ENCODE data around the gene MBOAT1. TPM values are rescaled to one million over a fixed set of nuclear protein-coding genes. Genes with fewer than 3 reads are reported as not detected.
"Not testable (repeated sequence)": the region's sequence is repeated elsewhere in the genome, so short reads cannot be mapped to it uniquely, and the experiment has no call there.

Gene MBOAT1
- total RNA-seq, 2 donors from 2014 or later: 54.7 to 72.6 TPM

DNA sequence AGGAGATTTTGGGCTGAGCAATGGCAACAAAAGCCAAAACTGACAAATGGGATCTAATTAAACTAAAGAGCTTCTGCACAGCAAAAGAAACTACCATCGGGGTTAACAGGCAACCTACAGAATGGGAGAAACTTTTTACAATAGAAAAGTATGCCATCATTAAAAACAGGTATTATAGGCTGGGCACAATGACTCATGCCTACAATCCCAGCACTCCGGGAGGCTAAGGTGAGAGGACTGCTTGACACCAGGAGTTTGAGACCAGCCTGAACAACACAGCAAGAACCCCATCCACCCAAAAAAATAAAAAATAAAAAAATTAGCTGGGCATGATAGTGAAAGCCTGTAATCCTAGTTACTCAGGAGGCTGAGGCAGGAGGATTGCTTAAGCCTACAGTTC, 55.4 kb downstream of the MBOAT1 start:
- DNase-seq (no peak), ATAC-seq (peak; percentile 69)
- intact Hi-C loops (cut with DNase I, micrococcal nuclease): no loop called here

GRCh38 chr6:20154753-20155152, 57.5 kb downstream of the MBOAT1 start:
- intact Hi-C loops (cut with DNase I, micrococcal nuclease): no loop called here
- ATAC-seq: peak; percentile 73

DNA sequence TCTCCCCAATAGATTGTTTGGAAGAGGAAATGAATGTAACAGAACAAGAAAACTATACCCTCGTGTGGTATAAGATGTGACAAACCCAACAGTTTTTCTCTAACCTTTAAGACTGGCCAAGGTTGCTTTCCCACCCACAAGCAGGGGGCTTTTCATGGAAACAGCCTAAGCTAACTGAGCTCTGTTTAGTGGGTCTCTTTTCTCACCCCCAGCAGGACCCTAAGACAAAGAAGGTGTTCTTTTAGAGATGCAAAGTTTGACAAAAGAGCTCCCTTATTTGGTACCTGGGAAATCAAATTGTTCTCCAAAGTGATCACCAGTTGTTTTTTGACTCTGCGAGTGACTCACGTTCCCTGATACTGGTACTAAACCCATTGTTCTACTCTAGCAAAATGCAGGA, 59.1 kb downstream of the MBOAT1 start:
- ATAC-seq (no peak), DNase-seq (no peak)
- intact Hi-C loops (cut with DNase I, micrococcal nuclease): no loop called here

More at GRCh38 chr6:20154753-20155152, 57.5 kb downstream of the MBOAT1 start:
- DNase-seq: no peak

DNA sequence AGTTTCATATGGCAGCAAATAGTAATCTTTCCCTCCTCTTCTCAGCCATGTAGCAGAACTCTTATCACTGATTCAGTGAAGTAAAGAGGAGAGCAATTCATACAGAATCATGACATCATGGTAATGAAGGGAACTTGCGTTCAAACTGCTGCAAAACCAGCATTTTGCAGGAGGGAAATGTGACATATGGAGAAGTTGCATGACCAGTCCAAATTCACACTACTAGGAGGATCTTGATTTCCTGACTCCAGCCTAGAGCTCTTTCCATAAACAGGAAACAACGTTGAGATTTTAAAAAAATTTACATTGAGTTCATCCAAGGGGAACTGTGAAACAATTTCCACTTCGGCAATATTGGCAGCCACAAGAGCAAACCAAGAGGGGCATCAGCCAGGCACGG, 63.8 kb downstream of the MBOAT1 start:
- DNase-seq (no peak), ATAC-seq (no peak)
- intact Hi-C loops (cut with DNase I, micrococcal nuclease): no loop called here

- ATAC-seq (no peak), DNase-seq (no peak)
- intact Hi-C loops (cut with DNase I, micrococcal nuclease): no loop called here
These were observed 64.8 kb downstream of the MBOAT1 start for GRCh38 chr6:20147469-20147868.

- ATAC-seq; DNase-seq; intact Hi-C loops (cut with DNase I, micrococcal nuclease): not testable (repeated sequence)
These were observed 65.4 kb downstream of the MBOAT1 start for GRCh38 chr6:20146831-20147230.

DNA sequence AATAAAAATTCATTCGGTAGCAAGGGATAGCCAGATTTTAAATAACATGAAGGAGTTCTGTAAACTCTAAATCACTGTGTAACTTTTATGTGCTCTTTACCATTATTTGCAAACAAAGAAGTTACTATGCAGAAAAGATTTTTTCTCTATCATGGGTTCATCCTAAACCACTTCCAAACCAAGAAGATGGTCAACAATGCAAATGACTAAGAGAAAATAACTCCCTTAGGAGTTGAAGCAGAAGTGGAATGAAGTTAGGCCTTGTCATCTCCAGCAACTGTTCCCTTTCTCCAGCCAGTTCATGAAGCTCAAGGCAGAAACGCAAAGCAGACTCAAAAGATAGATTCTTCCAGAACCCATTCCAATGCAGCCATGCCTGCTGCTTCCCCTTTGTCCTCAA, 66.0 kb downstream of the MBOAT1 start:
- intact Hi-C loops (cut with DNase I, micrococcal nuclease): no loop called here
- DNase-seq: no peak
- no peak for ATAC-seq

- DNase-seq (no peak), ATAC-seq (no peak)
- intact Hi-C loops (cut with DNase I, micrococcal nuclease): no loop called here
These were observed 69.4 kb downstream of the MBOAT1 start for GRCh38 chr6:20142866-20143265.

GRCh38 chr6:20141931-20142330, 70.3 kb downstream of the MBOAT1 start:
- no peak for DNase-seq
- no peak for ATAC-seq
- intact Hi-C loops (cut with DNase I, micrococcal nuclease): no loop called here

GRCh38 chr6:20139127-20139963, 72.9 kb downstream of the MBOAT1 start:
- ATAC-seq; intact Hi-C loops (cut with DNase I, micrococcal nuclease); DNase-seq: not testable (repeated sequence)

- intact Hi-C loops (cut with DNase I, micrococcal nuclease): no loop called here
- DNase-seq (no peak), ATAC-seq (no peak)
These were observed 74.4 kb downstream of the MBOAT1 start for GRCh38 chr6:20137837-20138236.

DNA sequence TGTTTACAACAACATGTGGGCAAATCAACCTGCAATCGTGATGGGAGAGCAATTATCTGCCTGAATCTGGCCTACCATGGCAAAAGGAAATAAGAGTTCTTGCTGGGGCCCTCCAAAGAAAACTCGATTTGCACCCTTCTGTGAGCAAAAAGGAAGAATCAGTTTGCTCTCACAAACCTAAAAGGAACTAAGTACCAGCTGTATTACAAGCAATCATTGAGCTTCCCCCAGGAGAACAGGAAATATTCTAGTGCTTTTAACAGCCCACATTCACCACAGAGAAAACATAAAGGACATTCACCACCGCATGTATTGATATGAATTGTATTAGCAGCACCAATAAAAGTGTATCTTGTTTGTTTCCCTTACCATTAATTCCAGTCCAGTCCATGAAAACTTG, 75.0 kb downstream of the MBOAT1 start:
- DNase-seq (no peak), ATAC-seq (no peak)
- intact Hi-C loops (cut with DNase I, micrococcal nuclease): no loop called here

DNA sequence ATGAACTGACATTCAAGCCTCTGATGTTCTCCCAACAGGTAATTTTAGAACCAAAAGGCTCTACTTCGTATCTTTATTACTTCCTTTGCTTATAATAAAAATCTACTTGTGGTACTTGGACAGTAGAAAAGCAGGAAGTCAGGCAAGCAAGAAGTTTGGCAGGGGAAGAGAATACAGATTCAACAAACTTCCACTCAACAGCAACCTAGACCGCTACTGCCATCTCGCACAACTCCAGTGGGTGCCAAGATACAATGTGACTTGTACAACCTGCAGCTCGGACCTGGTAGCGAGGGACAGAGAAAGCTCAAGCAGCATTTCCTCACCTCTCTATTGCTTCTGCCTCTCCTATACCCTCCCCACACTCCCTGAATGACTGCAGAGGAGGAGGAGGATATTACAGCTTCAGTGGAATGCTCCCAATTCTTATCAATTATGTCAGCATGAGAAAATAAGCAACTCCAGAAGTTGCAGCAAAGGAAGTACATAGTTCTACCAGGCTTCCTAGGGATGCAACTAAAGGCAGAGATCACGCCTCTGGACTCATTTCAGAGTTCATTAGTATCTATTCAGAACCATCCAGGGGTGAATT, 76.5 kb downstream of the MBOAT1 start:
- ATAC-seq (peak; percentile 58), DNase-seq (no peak)
- intact Hi-C loops (cut with DNase I, micrococcal nuclease): no loop called here

DNA sequence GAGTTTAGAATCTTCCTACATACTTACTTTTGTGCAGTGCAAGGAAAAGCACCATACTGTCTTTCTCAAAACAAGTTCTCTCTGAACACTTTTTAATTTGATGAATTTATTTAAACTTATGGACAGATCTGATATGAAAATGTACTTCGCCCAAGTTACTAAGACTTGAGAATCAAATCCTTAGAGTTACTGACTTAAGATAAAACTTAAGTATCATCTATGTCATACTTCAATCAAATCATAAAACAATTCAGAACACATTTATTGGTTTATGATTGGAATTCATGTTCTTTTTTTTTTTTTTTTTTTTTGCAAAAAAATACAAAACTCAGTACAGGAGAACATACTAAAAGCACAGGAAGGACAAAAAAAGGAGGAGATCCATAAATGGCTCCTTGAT, 77.7 kb downstream of the MBOAT1 start:
- peak; percentile 83 for ATAC-seq
- DNase-seq: no peak
- intact Hi-C loops (cut with DNase I, micrococcal nuclease): no loop called here

- intact Hi-C loops (cut with DNase I, micrococcal nuclease): loop anchor here in 1 of 2 donors (10.0 kb wide), 1 partner anchor 85 kb away; the partner anchor contains the start of gene MBOAT1
- DNase-seq (no peak), ATAC-seq (no peak)
These were observed 82.8 kb downstream of the MBOAT1 start for GRCh38 chr6:20129290-20130088.

- ATAC-seq (no peak), DNase-seq (no peak)
- intact Hi-C loops (cut with DNase I, micrococcal nuclease): loop anchor here in 1 of 2 donors (10.0 kb wide), 1 partner anchor 87 kb away; the partner anchor contains the start of gene MBOAT1
These were observed 84.3 kb downstream of the MBOAT1 start for GRCh38 chr6:20128018-20128417.

GRCh38 chr6:20126789-20127653, 85.2 kb downstream of the MBOAT1 start:
- intact Hi-C loops (cut with DNase I, micrococcal nuclease): loop anchor here in 1 of 2 donors (10.0 kb wide), 1 partner anchor 88 kb away; the partner anchor contains the start of gene MBOAT1
- peak; percentile 96 for ATAC-seq
- peak; percentile 81 to 84 for DNase-seq

GRCh38 chr6:20126102-20126752, 86.0 kb downstream of the MBOAT1 start:
- no peak for DNase-seq
- no peak for ATAC-seq
- intact Hi-C loops (cut with DNase I, micrococcal nuclease): loop anchor here in 1 of 2 donors (10.0 kb wide), 1 partner anchor 89 kb away; the partner anchor contains the start of gene MBOAT1

Measured in left colon (tissue), 2 donors.